Measurements from ENCODE around the gene PROSER1.
"Not testable (repeated sequence)": the region's sequence is repeated elsewhere in the genome, so short reads cannot be mapped to it uniquely, and the experiment has no call there.

DNA sequence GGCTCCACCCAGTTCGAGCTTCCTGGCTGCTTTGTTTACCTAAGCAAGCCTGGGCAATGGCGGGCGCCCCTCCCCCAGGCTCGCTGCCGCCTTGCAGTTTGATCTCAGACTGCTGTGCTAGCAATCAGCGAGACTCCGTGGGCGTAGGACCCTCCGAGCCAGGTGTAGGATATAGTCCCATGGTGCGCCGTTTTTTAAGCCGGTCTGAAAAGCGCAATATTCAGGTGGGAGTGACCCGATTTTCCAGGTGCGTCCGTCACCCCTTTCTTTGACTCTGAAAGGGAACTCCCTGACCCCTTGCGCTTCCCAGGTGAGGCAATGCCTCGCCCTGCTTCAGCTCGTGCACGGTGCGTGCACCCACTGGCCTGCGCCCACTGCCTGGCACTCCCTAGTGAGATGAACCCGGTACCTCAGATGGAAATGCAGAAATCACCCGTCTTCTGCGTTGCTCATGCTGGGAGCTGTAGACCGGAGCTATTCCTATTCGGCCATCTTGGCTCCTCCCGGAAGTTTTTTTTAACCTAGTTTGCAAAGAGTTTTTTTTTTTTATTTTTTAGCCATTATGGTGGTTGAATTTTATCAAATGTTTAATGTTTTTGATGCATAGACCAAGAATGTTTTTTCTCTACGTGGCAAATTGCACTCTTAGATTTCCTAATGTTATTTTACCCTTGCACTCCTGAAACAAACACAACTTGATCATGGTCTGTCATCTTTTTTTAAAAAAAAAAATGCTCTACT is 31.3 kb downstream of the PROSER1 start:
- TF ChIP-seq, protein P1, sequence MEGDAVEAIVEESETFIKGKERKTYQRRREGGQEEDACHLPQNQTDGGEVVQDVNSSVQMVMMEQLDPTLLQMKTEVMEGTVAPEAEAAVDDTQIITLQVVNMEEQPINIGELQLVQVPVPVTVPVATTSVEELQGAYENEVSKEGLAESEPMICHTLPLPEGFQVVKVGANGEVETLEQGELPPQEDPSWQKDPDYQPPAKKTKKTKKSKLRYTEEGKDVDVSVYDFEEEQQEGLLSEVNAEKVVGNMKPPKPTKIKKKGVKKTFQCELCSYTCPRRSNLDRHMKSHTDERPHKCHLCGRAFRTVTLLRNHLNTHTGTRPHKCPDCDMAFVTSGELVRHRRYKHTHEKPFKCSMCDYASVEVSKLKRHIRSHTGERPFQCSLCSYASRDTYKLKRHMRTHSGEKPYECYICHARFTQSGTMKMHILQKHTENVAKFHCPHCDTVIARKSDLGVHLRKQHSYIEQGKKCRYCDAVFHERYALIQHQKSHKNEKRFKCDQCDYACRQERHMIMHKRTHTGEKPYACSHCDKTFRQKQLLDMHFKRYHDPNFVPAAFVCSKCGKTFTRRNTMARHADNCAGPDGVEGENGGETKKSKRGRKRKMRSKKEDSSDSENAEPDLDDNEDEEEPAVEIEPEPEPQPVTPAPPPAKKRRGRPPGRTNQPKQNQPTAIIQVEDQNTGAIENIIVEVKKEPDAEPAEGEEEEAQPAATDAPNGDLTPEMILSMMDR (IDR thresholded peaks at IDR 0.05): not testable (repeated sequence)
- not testable (repeated sequence) for TF ChIP-seq POLR2A (IDR thresholded peaks at IDR 0.05)
